HG03521 (cell line): ENCODE measurements around the gene GRPEL2.

Experiments used
- ATAC-seq: cut with Tn5 transposase; IDR thresholded peaks from one replicate; pipeline ENCODE4 v1.9.1; 2021; ENCODE audit warnings: mild to moderate bottlenecking, moderate library complexity; ENCODE audit not compliant: unreplicated experiment

GRPEL2 gene

DNA sequence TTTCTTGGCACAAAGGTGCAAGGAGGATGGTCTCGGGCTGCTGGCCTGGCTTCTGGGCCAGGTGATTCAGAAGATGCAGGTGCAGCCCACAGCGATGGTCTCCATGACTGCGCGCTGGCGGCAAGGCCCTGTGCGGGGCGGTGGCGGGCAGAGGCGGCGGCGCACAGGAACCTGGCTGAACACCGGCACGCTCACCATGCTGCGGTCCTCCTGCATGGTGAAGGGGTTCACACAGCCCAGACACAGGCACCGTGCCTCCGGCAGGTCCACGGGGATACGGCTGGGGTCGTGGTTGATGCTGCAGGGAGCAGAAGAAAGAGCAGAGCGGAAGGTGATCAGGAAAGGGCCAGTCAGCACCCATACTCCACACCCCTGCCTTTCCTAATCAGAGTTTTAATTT, 29.0 kb downstream of the GRPEL2 start:
- no peak for ATAC-seq

- no peak for ATAC-seq
These were observed 29.5 kb downstream of the GRPEL2 start for GRCh38 chr5:149374801-149375200.

DNA sequence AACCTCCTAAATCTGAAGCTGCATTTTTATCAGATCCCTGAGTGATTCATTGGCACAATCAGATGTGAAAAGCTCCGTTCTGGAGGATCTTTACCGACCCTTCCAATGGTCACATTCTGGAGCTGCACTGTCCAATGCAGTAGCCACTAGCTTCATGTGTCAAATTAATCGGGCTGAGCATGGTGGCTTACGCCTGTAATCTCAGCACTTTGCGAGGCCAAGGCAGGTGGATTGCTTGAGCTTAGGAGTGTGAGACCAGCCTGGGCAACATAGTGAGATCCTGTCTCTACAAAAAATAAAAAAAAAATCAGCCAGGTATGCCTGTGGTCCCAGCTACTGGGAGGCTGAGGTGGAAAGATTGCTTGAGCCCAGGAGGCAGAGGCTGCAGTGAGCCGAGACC, 30.1 kb downstream of the GRPEL2 start:
- no peak for ATAC-seq

DNA sequence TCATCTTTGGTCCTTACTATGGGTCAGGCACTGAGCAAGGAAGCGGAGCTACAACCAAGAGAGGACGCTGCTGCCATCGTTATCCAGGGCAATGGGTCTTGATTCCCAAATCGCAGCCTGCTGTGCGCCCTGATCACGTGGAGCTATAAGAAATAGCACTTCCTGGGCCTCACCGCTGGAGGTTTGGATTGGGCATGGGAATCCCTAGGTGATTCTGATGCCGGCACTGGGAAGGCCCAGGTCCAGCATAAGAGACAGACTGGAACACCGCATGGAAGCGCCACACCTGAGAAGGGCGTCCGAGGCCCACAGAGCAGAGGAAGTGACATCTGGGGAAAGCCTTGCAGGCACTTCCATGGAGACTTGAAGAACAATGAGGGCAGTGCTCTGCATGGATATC, 30.8 kb downstream of the GRPEL2 start:
- no peak for ATAC-seq

DNA sequence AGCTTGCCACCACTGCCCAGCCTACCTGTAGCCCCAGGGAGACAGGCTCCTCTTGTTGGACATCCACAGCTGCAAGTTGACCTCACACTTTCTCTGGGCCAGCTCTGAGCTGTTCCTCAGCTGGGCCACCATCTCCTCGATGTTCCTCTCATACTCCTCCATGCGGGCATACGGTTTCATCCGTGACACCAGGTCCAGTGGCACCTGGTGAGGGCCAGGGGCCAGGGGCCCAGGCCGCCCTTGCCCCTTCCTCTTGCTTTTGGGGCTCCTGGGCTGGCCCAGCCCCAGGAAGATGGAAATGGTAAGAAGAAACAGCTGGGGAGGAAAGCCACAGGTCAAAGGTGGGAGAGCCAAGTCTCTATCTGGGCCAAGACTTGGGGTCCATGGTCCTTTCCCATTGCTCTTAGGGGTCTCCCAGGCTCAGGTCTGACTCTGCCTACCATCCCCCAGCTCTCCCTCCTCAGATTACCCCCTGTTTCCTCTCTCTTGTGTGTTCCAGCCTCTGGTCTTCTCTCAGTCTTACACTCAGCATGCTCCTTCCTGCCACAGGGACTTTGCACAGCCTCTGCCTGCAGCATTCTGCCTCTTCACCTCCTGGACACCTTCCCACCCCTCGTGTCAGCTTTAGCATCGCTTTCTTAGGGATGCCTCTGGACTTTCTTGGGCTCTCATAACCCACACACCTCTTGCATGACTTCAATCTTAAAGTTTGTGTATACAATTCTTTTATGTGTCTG, 31.6 kb downstream of the GRPEL2 start:
- ATAC-seq, result no peak

GRCh38 chr5:149378241-149378820, 33.0 kb downstream of the GRPEL2 start:
- ATAC-seq, result no peak

GRCh38 chr5:149379177-149379761, 34.0 kb downstream of the GRPEL2 start, which contains the start of gene IL17B:
Gene IL17B (minus strand): TSS chr5:149379292. CDS start chr5:149379225, 67 bp downstream.
- no peak for ATAC-seq

DNA sequence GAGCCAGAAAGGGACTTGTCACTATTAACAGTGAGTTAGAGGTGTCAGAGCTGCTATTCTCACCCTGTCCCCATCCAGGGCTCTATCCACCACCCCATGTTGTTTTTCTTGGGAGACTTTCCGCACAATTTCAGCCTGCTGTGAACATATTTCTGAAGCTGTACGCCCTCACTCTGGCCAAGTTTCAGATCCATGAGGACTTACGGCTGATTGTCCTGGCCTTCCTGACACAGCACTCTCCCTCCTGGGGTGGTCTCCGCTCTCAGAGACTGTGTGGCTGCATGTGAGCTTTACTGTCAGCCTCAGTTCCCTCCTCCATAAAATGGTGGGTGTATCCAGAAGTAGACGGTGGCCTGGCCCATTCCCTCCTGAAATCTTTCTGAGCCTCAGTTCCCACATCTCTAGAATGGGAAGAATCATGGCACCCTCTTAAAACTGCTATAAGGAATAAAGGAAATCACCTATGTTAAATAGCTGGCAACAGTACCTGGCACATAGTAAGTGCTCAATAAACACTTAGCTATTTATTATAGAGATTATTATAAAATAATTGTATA, 34.6 kb downstream of the GRPEL2 start:
- no peak for ATAC-seq

DNA sequence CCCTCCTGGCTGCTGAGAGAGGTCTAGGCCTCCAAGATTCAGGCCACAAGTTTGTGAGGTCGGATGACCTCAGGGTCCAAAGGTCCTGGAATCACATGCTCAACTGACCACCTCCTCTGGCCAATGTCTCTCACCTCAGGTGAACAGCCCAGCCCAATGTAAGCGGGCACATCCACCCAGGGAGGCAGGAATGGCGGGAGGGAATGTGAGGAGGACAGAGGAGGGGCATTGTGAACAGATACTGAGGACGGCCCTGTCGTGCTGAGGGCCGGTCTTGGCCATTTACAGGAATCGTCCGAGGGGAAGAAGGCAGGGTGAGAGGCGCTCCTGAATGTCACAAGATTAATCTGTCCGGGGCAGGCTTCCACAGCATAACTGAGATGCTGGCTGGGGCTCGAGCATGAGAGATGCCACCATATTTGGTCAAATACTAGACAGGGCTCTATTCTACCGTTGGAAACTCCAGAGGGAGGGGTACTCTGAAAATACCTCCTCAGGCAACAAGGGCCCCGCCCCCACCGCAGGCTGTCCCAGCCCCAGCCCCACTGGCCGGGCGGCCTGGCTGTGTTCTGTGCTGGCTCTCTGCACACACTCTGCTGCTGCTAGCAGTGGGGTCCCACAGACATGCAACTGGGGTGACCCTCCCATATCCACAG, 35.3 kb downstream of the GRPEL2 start:
- no peak for ATAC-seq

- no peak for ATAC-seq
These were observed 36.1 kb downstream of the GRPEL2 start for GRCh38 chr5:149381261-149381985.

GRCh38 chr5:149381986-149382338, 36.7 kb downstream of the GRPEL2 start:
- ATAC-seq, result peak; percentile 82

DNA sequence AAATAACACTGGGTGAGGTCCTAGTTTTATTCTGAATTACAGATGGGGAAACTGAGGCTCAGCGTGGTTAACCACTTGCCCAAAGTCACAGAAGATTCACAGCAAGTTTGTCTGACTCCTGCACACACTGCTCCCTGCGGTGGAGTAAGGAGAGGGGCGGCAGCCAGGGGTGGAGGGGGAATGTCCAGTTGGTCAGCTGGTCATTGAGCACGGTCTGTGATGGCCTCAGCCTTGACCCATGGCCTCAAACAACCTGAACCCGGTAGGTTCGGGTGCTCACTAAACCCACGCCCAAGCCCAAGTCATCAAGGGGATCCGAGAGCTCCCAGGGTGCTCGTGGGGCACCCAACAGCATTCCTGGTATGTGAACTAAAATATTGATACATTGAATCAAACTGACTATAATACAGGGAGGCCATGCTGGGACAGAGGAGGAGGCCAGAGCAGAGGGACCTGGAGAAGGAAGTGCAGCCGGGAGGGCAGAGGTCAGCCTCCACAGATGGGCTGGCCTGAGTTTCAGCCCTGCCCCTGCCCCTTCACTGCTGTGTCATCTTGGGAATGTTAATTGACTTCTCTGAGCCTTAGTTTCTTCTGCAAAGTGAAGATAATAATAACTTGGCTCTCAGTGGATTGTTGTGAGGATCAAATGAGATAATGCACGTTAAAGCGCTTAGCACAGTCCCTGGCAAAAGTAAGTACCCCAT, 37.4 kb downstream of the GRPEL2 start:
- no peak for ATAC-seq

GRCh38 chr5:149383399-149383798, 38.1 kb downstream of the GRPEL2 start:
- ATAC-seq, result no peak

- no peak for ATAC-seq
These were observed 40.9 kb downstream of the GRPEL2 start for GRCh38 chr5:149386166-149386565.

DNA sequence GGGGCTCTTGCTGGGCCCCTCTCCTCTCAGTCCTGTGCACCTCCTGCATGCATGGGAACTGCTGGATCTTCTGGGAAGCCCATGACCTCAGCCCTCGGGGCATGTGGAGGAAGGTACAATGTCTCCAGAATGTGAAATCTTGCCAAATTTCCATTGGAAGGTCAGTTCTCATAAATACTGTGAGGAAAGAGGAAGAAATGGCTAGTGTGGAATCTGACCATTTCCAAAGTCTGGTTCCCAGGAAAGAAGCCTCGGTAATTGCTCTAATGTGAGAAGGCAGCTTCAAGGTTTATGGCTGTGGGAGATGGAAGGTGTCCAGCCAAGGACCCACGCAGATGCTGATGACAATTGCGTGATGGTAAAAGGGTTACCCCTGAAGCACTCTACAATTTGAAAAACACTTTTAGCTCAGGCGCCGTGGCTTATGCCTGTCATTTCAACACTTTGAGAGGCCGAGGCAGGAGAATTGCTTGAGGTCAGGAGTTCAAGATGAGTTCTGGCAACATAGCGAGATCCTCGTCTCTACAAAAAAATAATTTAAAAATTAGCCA, 41.9 kb downstream of the GRPEL2 start:
- no peak for ATAC-seq

DNA sequence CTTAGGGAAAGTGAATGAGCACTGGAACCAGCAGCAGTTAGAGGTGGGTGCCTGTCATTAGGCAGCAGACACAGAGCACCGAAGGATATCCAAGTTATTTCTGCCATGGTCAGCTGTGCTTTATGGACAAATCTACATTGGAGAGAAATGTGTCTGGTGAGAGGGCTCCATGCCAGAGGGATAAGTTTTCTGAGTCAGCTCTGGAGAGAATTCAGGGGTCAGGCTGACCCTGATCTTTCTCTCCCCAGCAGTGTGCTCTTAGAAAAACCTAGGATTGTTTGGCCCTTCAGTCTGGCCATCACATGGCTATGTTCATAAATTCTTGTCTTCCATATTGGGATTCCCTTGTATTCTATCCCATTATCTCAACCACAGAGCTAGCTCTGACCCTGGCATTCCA, 42.7 kb downstream of the GRPEL2 start:
- ATAC-seq, result no peak

- ATAC-seq, result no peak
These were observed 43.3 kb downstream of the GRPEL2 start for GRCh38 chr5:149388498-149389190.

DNA sequence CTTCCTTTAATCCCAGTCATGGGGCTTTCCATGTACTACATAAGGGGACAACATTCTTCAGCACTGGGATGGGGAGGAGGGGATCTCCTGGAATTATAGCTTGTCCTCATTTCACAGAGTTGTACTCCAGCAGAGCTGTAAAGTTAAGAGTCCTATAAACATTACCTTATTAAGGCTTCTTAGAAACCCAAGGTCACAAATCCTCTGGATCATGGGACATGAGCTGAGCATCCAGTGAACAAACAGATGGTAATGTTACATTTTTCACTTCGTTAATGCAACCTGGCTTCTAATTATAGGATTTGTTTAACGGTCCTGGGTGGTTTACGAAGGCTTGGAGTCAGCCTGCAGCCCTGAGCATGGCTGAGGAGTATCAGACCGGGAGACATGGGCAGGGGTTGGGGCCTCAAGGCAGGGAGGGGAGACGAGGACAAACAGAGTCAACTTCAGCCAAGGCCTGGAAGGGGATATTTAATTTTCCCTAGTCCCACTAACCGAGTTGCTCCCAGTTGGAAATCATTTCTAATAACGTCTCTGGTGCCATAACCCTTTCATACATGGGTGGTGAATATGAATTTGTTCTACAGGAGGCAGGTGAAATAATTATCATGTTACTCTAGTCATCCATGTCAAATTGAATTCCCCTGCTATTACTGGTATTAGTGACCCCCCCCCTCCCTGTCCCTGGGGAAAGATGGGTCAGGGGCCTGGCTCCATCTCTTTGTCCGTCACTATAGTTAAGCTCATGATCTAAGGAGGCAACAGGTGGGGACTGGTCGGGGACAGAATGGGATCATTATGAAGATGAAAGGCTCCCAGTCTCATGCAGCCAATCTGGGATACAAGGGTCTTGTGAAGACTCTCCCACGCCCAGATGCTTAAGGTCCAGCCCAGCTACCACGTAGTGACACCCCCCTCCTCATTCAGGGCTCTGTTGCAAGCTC, 44.5 kb downstream of the GRPEL2 start:
- no peak for ATAC-seq
